Endometrial microvascular endothelial cells (primary cell): Measurements from ENCODE around the gene LRIT1. TPM values are rescaled to one million over a fixed set of nuclear protein-coding genes. Genes with fewer than 3 reads are reported as not detected.
"Not testable (repeated sequence)": the region's sequence is repeated elsewhere in the genome, so short reads cannot be mapped to it uniquely, and the experiment has no call there.

Experiments used
- in situ Hi-C: cut with HindIII; loops from 2 replicates; pipeline ENCODE4 v1.10.0; 2017; ENCODE audit warnings: low sequenced_read_pairs, low pct_unique_long_range_greater_than_20kb; ENCODE audit errors: inconsistent ontology term
- total RNA-seq: library from RNA; depleted of rRNA; stranded (reverse); fragments of >200 nt; gene quantifications from one replicate; pipeline ENCODE4 v1.2.3, GENCODE V29; 2015; ENCODE audit errors: inconsistent ontology term

The LRIT1 gene
- not detected for total RNA-seq

- in situ Hi-C loops: no loop called here
These were observed at the start of gene LRIT1 for GRCh38 chr10:84241185-84241790. Gene LRIT1, minus strand, starts transcription at chr10:84241546. Its CDS starts 107 bp downstream, at chr10:84241439.

- in situ Hi-C loops: no loop called here
These were observed 48.9 kb upstream of the LRIT1 start for GRCh38 chr10:84290235-84290634.

GRCh38 chr10:84289521-84290200, 48.3 kb upstream of the LRIT1 start:
- in situ Hi-C loops: no loop called here

GRCh38 chr10:84288151-84288550, 46.8 kb upstream of the LRIT1 start:
- in situ Hi-C loops: no loop called here

GRCh38 chr10:84286695-84287094, 45.3 kb upstream of the LRIT1 start:
- in situ Hi-C loops: no loop called here

GRCh38 chr10:84279876-84280475, 38.6 kb upstream of the LRIT1 start:
- in situ Hi-C loops: not testable (repeated sequence)

- in situ Hi-C loops: no loop called here
These were observed 29.4 kb upstream of the LRIT1 start for GRCh38 chr10:84270708-84271107.

- in situ Hi-C loops: no loop called here
These were observed 28.4 kb upstream of the LRIT1 start for GRCh38 chr10:84269773-84270172.

GRCh38 chr10:84269162-84269561, 27.8 kb upstream of the LRIT1 start:
- in situ Hi-C loops: no loop called here

GRCh38 chr10:84267503-84268126, 26.3 kb upstream of the LRIT1 start:
- in situ Hi-C loops: no loop called here

- in situ Hi-C loops: no loop called here
These were observed 24.1 kb upstream of the LRIT1 start for GRCh38 chr10:84265418-84265817.

- in situ Hi-C loops: no loop called here
These were observed 23.3 kb upstream of the LRIT1 start for GRCh38 chr10:84264611-84265141.

- in situ Hi-C loops: no loop called here
These were observed 22.4 kb upstream of the LRIT1 start for GRCh38 chr10:84263716-84264115.

- in situ Hi-C loops: no loop called here
These were observed 21.0 kb upstream of the LRIT1 start for GRCh38 chr10:84262190-84262956.

- in situ Hi-C loops: no loop called here
These were observed 20.0 kb upstream of the LRIT1 start for GRCh38 chr10:84261236-84261915.

GRCh38 chr10:84258034-84258695, 16.8 kb upstream of the LRIT1 start:
- in situ Hi-C loops: no loop called here

- in situ Hi-C loops: no loop called here
These were observed 16.1 kb upstream of the LRIT1 start for GRCh38 chr10:84257343-84258020.
